Left lung (tissue), 10 donors: Measurements from ENCODE around the gene AKAP8. TPM values are rescaled to one million over a fixed set of nuclear protein-coding genes. Genes with fewer than 3 reads are reported as not detected.
"Not testable (repeated sequence)": the region's sequence is repeated elsewhere in the genome, so short reads cannot be mapped to it uniquely, and the experiment has no call there.

Source experiments
- ATAC-seq: fragments of 200-7000 bp; cut with Tn5 transposase; one replicate; pipeline ENCODE4 v1.9.1; 2020; ENCODE audit warnings: moderate library complexity
- DNase-seq, 4 donors: peaks; one replicate each; pipeline ENCODE4 v3.0.0-alpha.2; 2013 to 2020
- H3K27ac ChIP-seq, 2 donors: fragments of 200-600 bp; sonication (generic) in 1 of 2; one replicate each; pipeline versions ENCODE4 v1.5.0 to v1.8.0; 2020 to 2021
- H3K27me3 ChIP-seq, 2 donors: fragments of 200-600 bp; sonication (generic) in 1 of 2; one replicate each; pipeline versions ENCODE4 v1.5.0 to v1.8.0; 2020 to 2021
- H3K36me3 ChIP-seq, 2 donors: fragments of 200-600 bp; sonication (generic) in 1 of 2; one replicate each; pipeline versions ENCODE4 v1.5.0 to v1.8.0; 2020 to 2021
- H3K4me1 ChIP-seq, 2 donors: fragments of 200-600 bp; one replicate each; pipeline ENCODE4 v1.8.0; 2021
- H3K4me3 ChIP-seq, 2 donors: fragments of 200-600 bp; sonication (generic) in 1 of 2; one replicate each; pipeline versions ENCODE4 v1.5.0 to v1.8.0; 2020 to 2021; ENCODE audit warnings: mild to moderate bottlenecking in 1 of 2
- H3K9me3 ChIP-seq, 2 donors: fragments of 200-600 bp; sonication (generic) in 1 of 2; one replicate each; pipeline versions ENCODE4 v1.5.0 to v1.8.0; 2020 to 2021
- CTCF ChIP-seq, 2 donors: fragments of 200-600 bp; sonication (generic) in 1 of 2; IDR thresholded peaks; one replicate each; pipeline versions ENCODE4 v1.5.0 to v1.8.0; 2021; ENCODE audit warnings: antibody characterized with exemption in 2 of 2
- intact Hi-C, 2 donors: fragments of 100-400 bp; cut with DNase I; formaldehyde crosslinking; loops; one replicate each; pipeline versions ENCODE4 v1.11.2 to v1.14.2; 2022
- polyA plus RNA-seq, 6 donors: library from polyadenylated mRNA; unstranded; fragments of 120-200 nt; gene quantifications; one replicate each; pipeline ENCODE4 v1.2.1, GENCODE V29; 2013; ENCODE audit not compliant: insufficient read length in 6 of 6
- total RNA-seq, 2 donors: library from RNA; stranded (reverse); fragmentation: NEBNext Ultra II Directional; extraction: Animal tissue kit (Norgen Biotek cat#: 25700); gene quantifications; one replicate each; pipeline ENCODE4 v1.2.1, GENCODE V29; 2021
- donor health status: DM: no; HTN: yes; CAD: no.
- donor health status: DM: no; HTN: no; CAD: no.

The AKAP8 gene
- total and polyA plus RNA-seq, 8 donors: 19.5 to 36.8 (median 31.4) TPM

- H3K9me3 ChIP-seq: no peaks in the 10 kb centered on the region
- ATAC-seq: no peak
- H3K27ac ChIP-seq: no peak overlapping the region
- peak in 1 of 4 donors; percentile 66 for DNase-seq
- peaks cover 0 to 1% of the 10 kb centered on the region in 2 donors for H3K4me1 ChIP-seq
- no peak overlapping the region for H3K4me3 ChIP-seq
- no peak for TF ChIP-seq CTCF (IDR thresholded peaks at IDR 0.05)
- H3K36me3 ChIP-seq: peaks cover 0 to 100% of the 10 kb centered on the region in 2 donors
- H3K27me3 ChIP-seq: no peaks in the 10 kb centered on the region
- intact Hi-C loops: no loop called here
Observed at GRCh38 chr19:15369594-15369891, 10.0 kb downstream of the AKAP8 start.

GRCh38 chr19:15368798-15369593, 10.6 kb downstream of the AKAP8 start:
- Histone ChIP-seq H3K9me3 (no peaks in the 10 kb centered on the region), H3K27ac (no peak overlapping the region), H3K27me3 (no peaks in the 10 kb centered on the region), H3K4me1 (no peaks in the 10 kb centered on the region), H3K4me3 (no peak overlapping the region), H3K36me3 (peaks cover 0 to 99% of the 10 kb centered on the region in 2 donors)
- ATAC-seq (no peak), DNase-seq (peak in 1 of 4 donors; percentile 61)
- intact Hi-C loops: no loop called here
- no peak for TF ChIP-seq CTCF (IDR thresholded peaks at IDR 0.05)

GRCh38 chr19:15368051-15368632, 11.4 kb downstream of the AKAP8 start:
- H3K27me3 ChIP-seq: no peaks in the 10 kb centered on the region
- ATAC-seq: no peak

GRCh38 chr19:15367439-15367838, 12.1 kb downstream of the AKAP8 start:
- H3K27me3 ChIP-seq: no peaks in the 10 kb centered on the region
- no peaks in the 10 kb centered on the region for H3K9me3 ChIP-seq
- H3K4me1 ChIP-seq: no peaks in the 10 kb centered on the region
- H3K27ac ChIP-seq: no peak overlapping the region
- DNase-seq (no peak), ATAC-seq (no peak)
- H3K36me3 ChIP-seq: peaks cover 0 to 84% of the 10 kb centered on the region in 2 donors
- intact Hi-C loops: no loop called here
- H3K4me3 ChIP-seq: no peak overlapping the region
- TF ChIP-seq CTCF (IDR thresholded peaks at IDR 0.05): no peak

More at GRCh38 chr19:15368051-15368632, 11.4 kb downstream of the AKAP8 start:
- no peak for DNase-seq
- intact Hi-C loops: no loop called here
- Histone ChIP-seq H3K9me3 (no peaks in the 10 kb centered on the region), H3K27ac (no peak overlapping the region), H3K36me3 (peaks cover 0 to 91% of the 10 kb centered on the region in 2 donors), H3K4me1 (no peaks in the 10 kb centered on the region), H3K4me3 (no peak overlapping the region)
- no peak for TF ChIP-seq CTCF (IDR thresholded peaks at IDR 0.05)

- H3K27me3 ChIP-seq: no peaks in the 10 kb centered on the region
- peaks cover 0 to 83% of the 10 kb centered on the region in 2 donors for H3K36me3 ChIP-seq
- no peak for DNase-seq
- peaks cover 0 to 8% of the 10 kb centered on the region in 2 donors for H3K4me1 ChIP-seq
- no peak for TF ChIP-seq CTCF (IDR thresholded peaks at IDR 0.05)
- no peaks in the 10 kb centered on the region for H3K9me3 ChIP-seq
- intact Hi-C loops: no loop called here
- H3K27ac ChIP-seq: no peak overlapping the region
- ATAC-seq: no peak
- H3K4me3 ChIP-seq: no peak overlapping the region
Observed at GRCh38 chr19:15365264-15365663, 14.3 kb downstream of the AKAP8 start.

GRCh38 chr19:15363791-15364190, 15.8 kb downstream of the AKAP8 start:
- ATAC-seq, DNase-seq, H3K9me3 ChIP-seq, H3K27ac ChIP-seq, intact Hi-C loops, H3K4me1 ChIP-seq, H3K27me3 ChIP-seq, H3K4me3 ChIP-seq: not testable (repeated sequence)
- H3K36me3 ChIP-seq: peaks cover 3 to 83% of the 10 kb centered on the region in 2 donors

GRCh38 chr19:15363048-15363447, 16.5 kb downstream of the AKAP8 start:
- H3K27me3 ChIP-seq, H3K27ac ChIP-seq, ATAC-seq, H3K9me3 ChIP-seq, H3K4me1 ChIP-seq, DNase-seq, H3K4me3 ChIP-seq, intact Hi-C loops: not testable (repeated sequence)
- H3K36me3 ChIP-seq: peaks cover 3 to 83% of the 10 kb centered on the region in 2 donors

GRCh38 chr19:15360015-15360414, 19.6 kb downstream of the AKAP8 start:
- H3K36me3 ChIP-seq: peaks cover 3 to 83% of the 10 kb centered on the region in 2 donors

More at GRCh38 chr19:15360015-15360414, 19.6 kb downstream of the AKAP8 start:
- H3K27me3 ChIP-seq, H3K9me3 ChIP-seq, H3K4me1 ChIP-seq, intact Hi-C loops, H3K4me3 ChIP-seq, DNase-seq, H3K27ac ChIP-seq: not testable (repeated sequence)
- ATAC-seq: peak; percentile 21
